Stimulated activated CD8-positive, alpha-beta memory T cell treated with anti-CD3 and anti-CD28 coated beads, Interleukin-2, amount 100 ng/mL, for 48 hours (primary cell): Measurements from ENCODE around the gene CYP24A1.

Source experiments
- DNase-seq, 2 donors: peaks; one replicate each; pipeline ENCODE4 v3.0.0-alpha.2; 2020; ENCODE audit warnings: low read depth in 2 of 2

The CYP24A1 gene

DNA sequence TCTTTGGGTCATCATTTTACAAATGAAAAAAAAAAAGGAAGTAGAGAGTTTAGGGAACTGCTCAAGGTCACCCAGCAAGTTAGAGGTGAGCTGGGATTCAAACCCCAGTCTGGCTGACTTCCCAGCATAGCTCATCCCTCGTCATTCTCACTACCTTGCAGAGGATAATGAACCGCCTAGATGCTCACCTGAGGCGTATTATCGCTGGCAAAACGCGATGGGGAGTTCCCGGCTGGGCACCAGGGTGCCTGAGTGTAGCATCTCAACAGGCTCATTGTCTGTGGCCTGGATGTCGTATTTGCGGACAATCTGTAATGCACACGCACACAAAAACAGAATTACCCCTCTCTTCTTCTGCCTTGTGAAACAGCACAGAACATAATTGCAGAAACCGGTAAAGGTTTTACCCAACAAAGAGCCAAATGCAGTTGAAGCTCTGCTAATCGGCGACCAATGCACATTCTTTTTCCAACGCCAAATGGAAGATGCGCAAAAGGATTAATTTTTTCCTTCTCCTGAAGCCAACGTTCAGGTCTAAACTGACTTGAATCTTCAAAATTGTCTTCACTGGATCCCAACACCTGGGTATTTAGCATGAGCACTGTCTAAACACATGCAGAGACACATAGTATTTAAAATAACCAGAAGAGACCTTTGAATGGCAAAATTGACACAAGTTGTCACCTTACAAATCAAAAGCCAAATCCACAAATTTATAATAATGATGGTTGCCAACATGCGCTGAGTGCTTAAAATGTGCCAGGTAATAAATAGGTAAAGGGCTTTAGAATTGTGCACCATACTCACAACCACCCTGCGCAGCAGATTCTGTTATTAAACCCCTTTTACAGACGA is 16.6 kb downstream of the CYP24A1 start:
- DNase-seq: no peak

DNA sequence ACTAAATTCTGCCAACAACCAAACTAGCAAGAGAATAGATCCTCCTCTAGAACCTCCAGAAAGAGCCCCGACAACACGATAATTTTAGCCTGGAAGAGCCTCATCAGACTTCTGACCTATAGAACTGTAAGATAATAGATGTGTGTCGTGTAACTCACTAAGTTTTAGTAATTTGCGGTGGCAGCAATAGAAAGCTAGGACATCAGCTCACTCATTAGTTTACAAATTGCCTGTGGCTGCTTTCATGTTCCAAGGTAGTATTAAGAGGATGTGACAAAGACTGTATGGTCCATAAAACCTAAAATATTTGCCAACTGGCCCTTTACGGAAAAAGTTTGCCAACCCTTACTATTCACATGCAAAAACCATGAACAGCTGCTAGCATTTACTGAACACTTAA is 17.3 kb downstream of the CYP24A1 start:
- no peak for DNase-seq

DNA sequence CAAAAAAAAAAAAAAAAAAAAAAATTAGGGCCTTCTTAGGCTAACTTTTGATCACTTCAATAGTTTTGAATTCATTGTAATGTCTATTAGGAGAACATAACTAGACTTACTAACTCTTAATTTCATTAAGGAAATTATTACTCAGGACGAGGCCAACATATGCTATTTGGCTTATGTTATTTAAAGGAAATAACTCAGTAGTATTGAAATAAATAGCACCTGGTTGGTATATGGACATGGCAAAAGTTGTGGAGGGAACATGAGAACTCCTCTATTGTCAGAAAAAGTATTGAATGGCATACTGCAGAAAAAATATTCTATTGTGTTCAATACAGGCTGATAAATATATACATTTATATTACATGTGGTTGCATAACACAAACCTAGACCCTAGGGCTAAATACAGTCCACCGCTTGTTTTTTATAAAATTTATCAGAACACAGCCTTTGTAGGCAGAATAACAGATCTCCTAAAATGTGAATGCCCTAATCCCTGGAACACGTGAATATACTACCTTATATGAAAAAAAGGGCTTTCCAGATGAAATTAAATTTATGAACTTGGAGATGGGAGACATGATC is 18.0 kb downstream of the CYP24A1 start:
- no peak for DNase-seq

DNA sequence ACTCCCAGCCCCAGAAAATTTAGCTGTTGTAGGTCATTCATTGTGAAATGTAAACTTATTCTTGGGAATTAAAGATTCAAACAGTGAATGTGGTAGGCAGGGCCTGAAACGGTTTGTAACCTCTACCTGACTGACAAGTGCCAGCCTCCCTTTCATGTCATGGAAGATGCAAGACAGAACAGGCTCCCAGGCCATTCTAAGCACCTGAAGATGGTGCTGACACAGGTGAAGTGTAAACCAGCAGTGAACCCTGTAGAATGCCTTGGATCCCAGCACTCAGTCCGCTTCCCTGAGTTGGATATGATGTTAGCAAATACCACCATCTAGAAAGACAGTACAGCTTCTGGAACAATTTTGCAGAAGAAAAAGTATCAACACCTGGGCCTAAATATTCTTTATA is 19.3 kb downstream of the CYP24A1 start:
- DNase-seq: no peak

DNA sequence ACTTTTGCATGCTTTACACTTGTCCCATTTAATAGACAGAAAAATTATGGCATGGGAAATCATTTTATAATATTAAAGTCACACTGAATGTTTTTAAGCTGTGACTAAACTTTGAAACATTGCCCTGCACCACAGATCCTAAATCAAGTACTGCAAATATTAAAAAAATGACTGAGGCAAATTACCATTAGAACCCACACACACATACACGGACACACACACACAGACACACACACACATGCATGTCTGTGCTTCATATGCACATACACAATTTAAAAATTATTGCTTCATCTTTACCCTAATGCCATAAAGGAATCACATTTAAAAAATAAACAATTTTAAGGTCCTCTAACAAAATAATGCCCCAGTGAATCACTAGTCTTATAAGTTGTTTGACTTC is 19.9 kb downstream of the CYP24A1 start:
- no peak for DNase-seq

DNA sequence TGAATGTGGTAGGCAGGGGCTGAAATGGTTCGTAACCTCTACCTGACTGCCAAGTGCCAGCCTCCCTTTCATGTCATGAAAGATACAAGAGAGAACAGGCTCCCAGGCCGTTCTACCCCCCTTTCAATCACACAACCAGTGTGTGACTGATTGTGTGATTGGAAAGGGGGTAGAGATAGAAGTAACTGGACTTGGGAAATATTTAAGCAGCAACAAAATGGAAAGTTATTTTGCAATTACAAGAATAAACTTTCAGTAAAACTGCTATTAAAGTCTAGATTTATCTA is 20.8 kb downstream of the CYP24A1 start:
- DNase-seq: no peak

DNA sequence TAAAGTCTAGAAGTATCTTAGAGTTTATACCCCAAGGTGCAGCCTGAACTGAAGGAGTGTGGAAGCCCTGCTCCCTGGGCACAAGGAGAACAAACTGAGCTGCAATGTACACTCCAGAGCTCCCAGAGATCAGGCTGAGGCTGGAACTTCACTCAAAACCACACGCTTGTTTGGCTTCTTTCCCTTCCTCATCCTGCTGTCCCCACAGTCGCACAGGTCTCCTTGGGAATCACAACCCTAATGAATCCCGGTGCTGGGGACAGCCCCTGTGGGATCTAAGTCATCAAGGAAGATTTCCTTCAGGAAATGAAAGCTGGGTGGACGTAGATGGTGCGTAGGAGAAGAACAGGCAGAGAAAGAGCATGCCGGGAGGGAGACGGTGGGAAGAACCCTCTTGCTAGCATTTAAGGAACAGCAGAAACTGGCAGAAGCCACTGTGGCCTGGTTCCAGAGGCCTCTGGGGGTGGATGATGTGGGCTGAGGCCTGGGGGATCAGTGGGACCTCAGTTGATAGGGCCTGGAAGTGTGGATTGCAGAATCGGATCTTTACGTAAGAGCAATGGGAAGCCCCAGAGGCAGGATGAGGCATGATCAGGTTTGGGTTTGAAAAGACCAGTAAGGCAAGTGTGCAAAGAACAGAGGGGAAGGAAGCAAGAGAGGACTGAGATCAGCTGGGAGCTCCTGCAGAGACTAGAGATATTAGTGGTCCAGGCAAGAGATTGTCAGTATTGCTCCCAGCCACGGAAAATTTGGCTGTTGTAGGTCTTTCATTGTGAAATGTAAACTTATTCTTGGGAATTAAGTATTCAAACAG is 21.4 kb downstream of the CYP24A1 start:
- DNase-seq: no peak

DNA sequence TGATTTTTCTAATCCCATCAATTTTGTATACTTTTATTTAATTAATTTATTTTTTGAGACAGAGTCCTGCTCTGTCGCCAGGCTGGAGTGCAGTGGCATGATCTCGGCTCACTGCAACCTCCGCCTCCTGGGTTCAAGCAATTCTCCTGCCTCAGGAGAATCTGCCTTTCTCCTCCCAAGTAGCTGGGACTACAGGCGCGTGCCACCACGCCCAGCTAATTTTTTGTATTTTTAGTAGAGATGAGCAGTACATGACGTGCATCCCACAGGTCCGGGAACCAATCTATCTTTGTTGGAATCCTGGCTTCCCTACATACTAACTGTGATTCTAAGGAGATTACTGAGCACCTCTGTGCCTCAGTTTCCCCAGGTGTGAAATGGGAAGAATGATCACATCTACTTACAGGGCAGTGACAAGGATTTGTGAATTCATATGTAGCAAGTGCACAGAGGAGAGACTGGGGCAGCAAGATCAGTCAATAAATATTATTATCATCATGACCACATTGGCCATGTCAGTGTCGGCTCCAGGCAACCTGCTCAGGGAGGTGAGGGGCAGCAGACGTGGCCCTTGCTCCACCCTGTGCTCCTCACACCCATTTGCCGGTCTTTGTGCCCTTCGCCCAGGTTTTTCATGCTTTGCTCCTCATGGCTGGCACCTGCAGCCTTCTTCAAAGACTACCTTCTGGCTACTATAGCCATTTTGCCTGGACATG is 22.1 kb downstream of the CYP24A1 start:
- DNase-seq: no peak

DNA sequence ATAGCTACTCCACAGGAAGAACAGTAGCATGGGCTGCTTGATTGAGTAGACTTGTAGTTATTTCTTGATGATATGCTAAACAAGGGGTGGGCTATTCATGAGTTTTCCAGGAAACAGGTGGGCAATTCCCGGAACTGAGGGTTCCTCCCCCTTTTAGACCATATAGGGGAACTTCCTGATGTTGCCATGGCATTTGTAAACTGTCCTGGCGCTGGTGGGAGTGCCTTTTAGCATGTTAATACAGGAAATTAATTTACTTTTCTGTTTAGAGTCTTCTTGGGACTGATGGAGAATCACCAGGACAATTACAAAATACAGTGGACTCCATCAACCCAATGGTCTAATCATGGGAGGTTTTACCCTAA is 22.7 kb downstream of the CYP24A1 start:
- DNase-seq: no peak

DNA sequence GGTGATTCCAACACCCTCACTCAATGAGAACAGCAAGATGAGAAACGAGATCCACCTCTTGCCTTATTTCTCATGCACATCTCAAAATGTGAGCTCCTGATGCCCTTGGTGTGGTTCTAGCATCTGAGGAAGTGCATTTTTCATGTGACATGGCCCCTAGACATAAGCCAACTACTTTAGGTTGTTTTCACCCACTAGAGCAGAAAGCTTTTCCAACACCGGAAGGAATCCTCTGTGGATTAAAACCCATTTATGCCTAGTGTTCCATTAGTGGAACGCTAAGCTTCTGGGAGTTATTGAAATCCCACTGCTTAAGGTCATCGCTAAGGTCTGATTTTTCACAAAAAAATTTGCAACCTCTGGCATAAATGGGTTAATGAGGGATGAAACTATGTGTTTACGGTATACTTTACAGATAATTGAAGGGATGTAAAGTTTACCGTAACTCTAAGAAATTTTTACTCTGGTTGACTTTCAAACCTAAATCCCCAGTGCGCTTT is 24.0 kb downstream of the CYP24A1 start:
- no peak for DNase-seq

DNA sequence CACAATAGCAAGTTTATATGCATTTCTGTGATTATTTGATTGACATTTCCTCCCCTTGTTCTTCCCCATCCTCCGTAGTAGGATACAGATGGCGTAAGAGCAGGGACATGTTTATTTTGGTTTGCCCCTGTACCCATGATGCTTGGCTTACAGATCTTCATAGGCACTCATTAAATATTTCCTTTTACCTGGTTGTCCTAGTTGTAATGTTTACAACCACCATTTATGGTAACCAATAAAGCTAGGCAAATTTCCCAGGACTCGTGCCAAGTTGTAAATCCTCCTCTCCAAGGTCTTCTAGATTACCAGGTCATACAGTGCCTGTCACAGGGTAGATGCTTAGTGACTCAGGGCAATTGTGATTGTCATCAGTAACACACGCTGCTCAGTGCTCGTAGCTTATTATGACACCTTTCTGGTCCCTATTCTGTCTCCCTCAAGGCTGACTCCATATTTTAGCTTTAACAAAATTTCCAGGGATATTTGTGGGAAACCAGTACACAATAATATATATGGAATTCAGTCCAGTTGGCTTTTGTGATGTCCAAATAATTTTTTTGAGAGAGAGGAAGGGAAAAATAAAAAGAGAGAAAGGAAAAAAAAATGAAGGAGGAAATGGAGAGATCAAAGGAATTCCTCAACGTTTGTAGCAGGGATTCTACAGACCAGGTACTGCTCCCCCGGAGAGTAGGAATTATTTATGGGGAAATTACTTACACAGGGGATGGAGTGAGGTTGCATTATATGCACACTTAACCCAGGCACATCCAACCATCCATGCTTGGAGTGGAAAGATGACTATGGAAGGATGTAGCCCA is 24.6 kb downstream of the CYP24A1 start:
- DNase-seq: no peak

DNA sequence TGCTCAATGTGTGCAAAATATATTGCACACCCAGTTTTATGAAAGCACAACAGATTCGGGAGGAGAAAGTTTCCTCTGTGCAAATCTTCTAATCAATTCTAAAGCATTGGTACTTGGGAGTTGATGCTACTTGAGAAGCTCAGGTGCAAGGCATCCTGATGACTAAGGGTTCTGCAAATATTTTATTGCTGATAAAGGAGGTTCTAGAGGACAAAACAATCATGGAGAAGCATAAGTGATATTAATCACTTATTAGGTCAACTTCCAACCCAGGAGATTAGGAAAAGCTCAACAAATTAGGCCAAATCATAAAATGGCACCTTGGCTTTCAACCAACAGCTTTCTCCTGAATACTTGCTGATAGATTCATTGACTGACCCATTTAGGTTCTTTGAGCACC is 27.1 kb downstream of the CYP24A1 start:
- no peak for DNase-seq

DNA sequence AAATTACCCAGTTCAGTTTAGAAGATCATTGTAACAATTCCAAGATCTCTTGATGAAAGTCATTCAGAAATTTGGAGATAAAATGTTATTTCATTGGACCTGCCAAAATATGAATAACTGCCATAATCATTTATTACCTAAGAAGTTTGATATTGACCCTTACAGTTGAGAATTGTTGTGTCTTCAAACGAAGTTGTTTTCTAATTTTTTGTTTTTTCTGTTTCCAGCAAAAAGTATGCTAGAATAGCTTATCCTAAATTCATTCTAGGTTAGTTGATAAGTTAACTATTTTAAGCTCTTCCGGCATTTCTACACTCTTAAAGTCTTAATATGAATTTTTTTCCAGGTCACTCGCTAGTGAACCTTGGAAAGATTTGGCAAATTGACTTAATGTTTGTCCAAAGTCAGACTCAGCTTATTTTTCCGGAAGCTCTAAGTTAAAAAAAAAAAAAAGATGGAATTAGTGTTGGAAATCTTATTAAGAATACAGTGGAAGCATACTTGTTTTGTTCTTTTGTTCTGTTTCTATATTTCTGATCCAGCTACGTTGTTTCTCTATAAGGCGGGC is 28.9 kb downstream of the CYP24A1 start:
- DNase-seq: no peak

DNA sequence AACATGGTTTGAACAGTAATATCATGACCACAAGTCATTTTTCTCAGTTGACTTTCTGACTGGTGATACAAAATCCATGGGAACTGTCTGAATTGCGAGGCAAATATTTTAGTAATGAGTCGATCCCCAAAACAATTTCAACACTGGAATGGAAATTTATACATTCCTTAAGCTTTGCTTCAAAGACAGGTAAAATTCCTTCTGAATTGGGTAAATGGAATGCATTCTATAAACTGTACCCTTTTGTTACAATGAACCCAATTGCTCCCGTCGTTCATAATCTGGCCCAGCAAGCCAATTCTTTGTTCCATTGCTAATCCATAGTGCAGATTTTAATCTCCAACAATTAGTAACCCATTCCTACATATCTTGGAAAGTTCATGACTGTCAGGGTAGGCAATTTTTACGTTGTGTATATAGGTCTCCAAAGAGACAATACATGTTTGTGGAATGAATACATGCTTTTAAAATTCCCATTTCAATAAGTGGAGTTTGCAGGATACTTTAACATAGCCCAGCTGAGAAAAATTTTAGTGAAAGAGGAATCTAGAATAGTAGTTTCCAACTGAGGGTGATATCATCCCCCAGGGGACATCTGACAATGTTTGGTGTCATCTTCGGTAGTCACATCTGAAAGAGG is 32.7 kb downstream of the CYP24A1 start:
- DNase-seq: no peak

DNA sequence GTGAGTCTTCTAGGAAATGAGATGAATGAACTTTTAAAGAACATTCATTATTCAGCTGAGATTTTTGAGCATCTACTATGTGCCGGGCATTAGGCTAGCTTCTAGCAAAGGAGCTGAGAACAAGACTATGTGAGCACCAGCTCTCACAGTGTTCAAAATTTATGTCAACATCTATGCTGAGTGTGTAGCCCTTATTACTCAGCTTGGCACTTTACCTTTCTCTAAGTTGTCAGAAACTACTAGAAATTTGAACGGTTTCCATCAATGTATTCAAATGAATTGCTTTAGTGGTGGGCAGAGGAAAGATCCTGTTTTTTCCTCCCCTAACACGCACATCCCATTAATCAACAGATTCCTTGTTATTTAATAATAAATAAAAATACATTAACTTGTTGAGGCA is 33.3 kb downstream of the CYP24A1 start:
- DNase-seq: no peak

DNA sequence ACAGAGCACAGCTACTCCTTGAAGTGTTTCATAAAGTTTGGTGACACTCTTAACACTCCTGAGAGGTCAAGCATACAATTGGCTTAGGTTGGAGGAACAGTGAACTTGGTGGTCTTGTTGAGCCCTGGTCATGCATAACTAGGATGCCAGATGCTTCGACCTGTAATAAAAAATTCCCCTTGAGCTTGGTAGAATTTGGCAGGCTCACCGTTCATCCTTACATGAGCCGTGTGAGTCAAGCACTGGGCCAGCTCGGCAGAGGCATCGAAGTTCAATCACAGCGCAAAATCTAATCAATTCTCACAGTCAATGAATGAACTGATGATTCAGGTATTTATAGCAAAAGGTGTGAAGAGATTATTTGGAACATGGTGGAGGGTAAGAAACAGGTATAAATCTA is 33.7 kb downstream of the CYP24A1 start:
- no peak for DNase-seq

DNA sequence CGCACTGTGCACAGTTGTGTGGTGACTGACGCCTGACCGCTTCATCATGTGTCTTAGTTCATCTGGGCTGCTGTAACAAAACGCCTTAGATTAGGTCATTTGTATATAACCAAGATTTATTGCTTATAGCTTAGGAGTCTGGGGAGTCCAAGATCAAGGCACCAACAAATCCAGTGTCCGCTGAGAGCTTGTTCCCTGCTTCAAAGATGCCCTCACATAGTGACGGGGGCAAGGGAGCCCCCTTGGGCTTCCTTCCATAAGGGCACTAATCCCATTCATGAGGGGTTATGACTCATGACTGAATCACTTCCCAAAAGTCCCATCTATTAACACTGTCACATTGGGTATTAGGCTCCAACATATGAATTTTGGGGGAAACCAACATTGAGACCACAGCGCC is 34.6 kb downstream of the CYP24A1 start:
- no peak for DNase-seq

DNA sequence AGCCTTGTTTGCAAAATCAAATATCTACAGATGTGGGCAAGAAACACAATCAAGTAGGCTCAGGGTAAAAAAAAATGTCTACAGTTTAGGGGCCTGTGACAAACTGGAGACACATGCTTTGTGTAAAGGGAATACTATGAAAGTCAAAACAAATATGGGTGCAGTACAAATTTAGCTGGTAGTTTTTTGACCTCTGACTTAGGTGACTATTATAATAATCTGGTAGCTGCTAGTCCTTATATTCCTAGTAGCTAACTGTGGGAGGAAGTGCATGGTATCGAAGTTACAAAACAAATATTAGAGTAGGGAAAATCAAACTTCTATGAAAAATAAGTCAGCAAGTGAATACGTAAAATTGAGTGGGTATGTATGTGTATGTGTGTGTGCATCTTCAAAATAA is 35.4 kb downstream of the CYP24A1 start:
- DNase-seq: no peak

DNA sequence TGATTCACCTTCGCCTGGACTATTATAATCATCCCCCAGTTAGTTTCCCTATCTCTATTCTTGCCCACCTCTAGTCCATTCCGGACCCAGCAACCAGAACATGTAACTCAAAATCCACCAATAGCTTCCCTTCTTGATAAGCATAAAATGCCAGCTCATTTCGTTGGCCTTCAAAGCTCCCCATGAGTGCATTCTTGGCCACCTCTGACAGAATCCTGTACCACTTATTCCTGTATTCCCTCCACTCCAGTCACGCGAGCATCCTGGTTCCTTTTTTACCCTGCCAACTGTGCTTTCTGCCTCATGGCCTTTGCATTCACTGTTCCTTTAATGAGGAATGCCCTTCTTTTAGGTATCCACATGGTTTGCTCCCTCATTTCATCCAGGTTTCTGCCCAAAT is 36.7 kb downstream of the CYP24A1 start:
- DNase-seq: no peak

DNA sequence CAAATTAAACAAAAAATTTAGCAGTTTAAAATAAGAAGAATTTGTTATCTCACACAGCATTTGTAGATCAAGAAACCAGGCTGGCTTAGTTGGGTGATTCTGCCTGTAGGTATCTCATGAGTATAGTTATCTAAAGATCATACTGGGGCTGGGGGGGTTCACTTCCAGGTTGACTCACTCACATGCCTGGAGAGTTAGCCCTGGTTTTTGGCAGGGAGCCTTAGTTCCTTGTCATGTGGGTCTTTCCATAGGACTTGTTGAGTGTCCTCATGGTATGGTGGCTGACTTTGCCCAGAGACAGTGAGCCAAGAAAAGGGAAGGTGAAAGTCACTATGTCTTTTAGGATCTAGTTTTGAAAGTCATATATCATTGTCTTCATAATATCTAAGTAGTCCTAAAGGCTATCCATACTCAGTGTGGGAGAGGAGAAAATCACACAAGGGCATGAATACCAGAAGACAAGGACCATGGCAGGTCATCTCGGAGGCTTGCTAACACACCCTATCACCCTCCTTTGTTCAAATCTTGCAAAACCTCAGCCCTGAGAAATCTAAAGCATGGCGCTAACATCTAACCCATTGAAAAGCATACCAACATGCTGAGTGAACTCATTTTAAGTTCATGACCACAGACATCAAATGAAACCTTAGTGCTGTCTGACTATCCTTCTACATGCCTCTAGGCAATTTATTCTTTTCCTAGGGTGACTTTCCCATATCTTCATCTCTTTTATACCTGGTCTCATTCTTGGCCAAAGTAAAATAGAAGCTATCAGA is 39.2 kb downstream of the CYP24A1 start:
- no peak for DNase-seq
